Caco-2 (cell line): ENCODE data around the gene PPP1R15B. TPM values are rescaled to one million over a fixed set of nuclear protein-coding genes. Genes with fewer than 3 reads are reported as not detected.
A peak's percentile ranks its signal among the peaks of the same experiment; 100 is the strongest.

Experiments
- BruUV-seq: library from RNA; stranded (reverse); fragments of 400-500 nt; replicated peaks from 2 replicates; lab custom pipeline; 2021; lab: Mats Ljungman, UMichigan
- CTCF ChIA-PET: fragments of 300-600 bp; sonication (Branson Sonifier 250); formaldehyde crosslinking; loops from one replicate; lab custom pipeline; 2022; ENCODE audit warnings: antibody characterized with exemption; lab: Charles Lee
- POLR2A ChIA-PET: fragments of 300-600 bp; sonication (Branson Sonifier 250); formaldehyde crosslinking; loops from one replicate; lab custom pipeline; 2022; ENCODE audit warnings: antibody characterized with exemption; lab: Charles Lee
- DNase-seq, 2 experiments: peaks; one replicate each; pipeline versions ENCODE4 v3.0.0 to v3.0.0-alpha.2; 2020 to 2022
- H3K27me3 ChIP-seq: replicated peaks from 2 replicates; pipeline ENCODE4 v1.6.0; 2011; ENCODE audit warnings: low read length; ENCODE audit not compliant: control insufficient read depth, insufficient read depth
- H3K36me3 ChIP-seq: 2 replicates; pipeline ENCODE4 v1.5.1; 2011; ENCODE audit warnings: low read length; ENCODE audit not compliant: control insufficient read depth, insufficient read depth
- H3K4me1 ChIP-seq: fragments of 250-450 bp; sonication (Bioruptor Pico); 2 replicates; pipeline ENCODE4 v1.5.1; 2020; ENCODE audit warnings: mild to moderate bottlenecking
- H3K4me3 ChIP-seq: 2 replicates; pipeline ENCODE4 v1.5.1; 2011; ENCODE audit warnings: low read depth, mild to moderate bottlenecking, control low read depth, low read length
- H3K9me3 ChIP-seq: fragments of 250-450 bp; sonication (Bioruptor Pico); 2 replicates; pipeline ENCODE4 v1.5.1; 2020; ENCODE audit warnings: mild to moderate bottlenecking, moderate library complexity
- H3K27ac Mint-ChIP-seq: one replicate; pipeline ENCODE4 v1.8.0; 2022; ENCODE audit warnings: mixed read lengths; ENCODE audit not compliant: unreplicated experiment
- H3K27me3 Mint-ChIP-seq: one replicate; pipeline ENCODE4 v1.8.0; 2022; ENCODE audit warnings: mixed read lengths; ENCODE audit not compliant: insufficient read depth, unreplicated experiment
- H3K36me3 Mint-ChIP-seq: one replicate; pipeline ENCODE4 v1.8.0; 2022; ENCODE audit warnings: mild to moderate bottlenecking, mixed read lengths; ENCODE audit not compliant: insufficient read depth, unreplicated experiment
- H3K4me1 Mint-ChIP-seq: one replicate; pipeline ENCODE4 v1.8.0; 2022; ENCODE audit warnings: low read depth, mixed read lengths; ENCODE audit not compliant: unreplicated experiment
- H3K4me3 Mint-ChIP-seq: one replicate; pipeline ENCODE4 v1.8.0; 2022; ENCODE audit warnings: mild to moderate bottlenecking, moderate library complexity, mixed read lengths; ENCODE audit not compliant: unreplicated experiment
- H3K9me3 Mint-ChIP-seq: one replicate; pipeline ENCODE4 v1.8.0; 2022; ENCODE audit warnings: mixed read lengths; ENCODE audit not compliant: unreplicated experiment
- CTCF ChIP-seq, 2 experiments: fragments of 200-600 bp in 1 of 2; IDR thresholded peaks; 1 replicate in 1 of 2; 2 replicates in 1 of 2; pipeline versions ENCODE4 v1.5.1 to v1.8.0; 2011 to 2022; ENCODE audit warnings: antibody characterized with exemption in 1 of 2, control low read depth in 1 of 2, inconsistent platforms in 1 of 2, low read depth in 1 of 2, low read length in 1 of 2, mild to moderate bottlenecking in 1 of 2, moderate library complexity in 1 of 2; ENCODE audit not compliant: insufficient read depth in 1 of 2, severe bottlenecking in 1 of 2, unreplicated experiment in 1 of 2
- intact Hi-C: fragments of 100-400 bp; cut with micrococcal nuclease; formaldehyde crosslinking; loops from one replicate; pipeline ENCODE4 v1.10.0; 2022; ENCODE audit not compliant: unreplicated experiment
- total RNA-seq: library from RNA; stranded (reverse); gene quantifications from 2 replicates; pipeline ENCODE4 v1.2.3, GENCODE V29; 2022

The PPP1R15B gene
- total RNA-seq, 1 experiment from 2014 or later, result 48.4 TPM

DNA sequence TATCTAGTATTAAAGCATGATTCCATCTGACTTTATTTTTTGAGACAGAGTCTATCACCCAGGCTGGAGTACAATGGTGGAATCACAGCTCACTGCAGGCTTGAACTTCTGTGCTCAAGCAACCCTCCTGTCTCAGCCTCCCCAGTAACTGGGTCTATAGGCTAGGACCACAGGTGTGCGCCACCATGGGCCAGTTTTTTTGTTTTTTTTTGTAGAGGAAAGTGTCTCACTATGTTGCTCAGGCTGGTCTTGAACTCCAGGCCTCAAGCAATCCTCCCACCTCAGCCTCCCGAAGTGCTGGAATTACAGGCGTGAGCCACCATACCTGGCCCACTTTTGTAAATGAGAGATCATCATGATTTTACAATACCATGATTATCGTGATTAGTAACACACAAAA lies 9.2 kb downstream of the PPP1R15B start:
- Mint-ChIP-seq H3K27me3 (no peaks in the 10 kb centered on the region), H3K4me3 (no peak overlapping the region), H3K36me3 (peaks cover 76% of the 10 kb centered on the region), H3K27ac (no peak overlapping the region), H3K4me1 (peaks cover 10% of the 10 kb centered on the region), H3K9me3 (no peaks in the 10 kb centered on the region)
- intact Hi-C loops, result no loop called here
- Histone ChIP-seq H3K27me3 (no peaks in the 10 kb centered on the region), H3K9me3 (no peaks in the 10 kb centered on the region), H3K4me1 (peaks cover 4% of the 10 kb centered on the region; the same call in 1 of the 2 replicates), H3K4me3 (no peak overlapping the region), H3K36me3 (no peaks in the 10 kb centered on the region; the same call in 1 of the 2 replicates)
- no peak for TF ChIP-seq CTCF (IDR thresholded peaks at IDR 0.05; ENCODE audit: insufficient read depth in 1 of 2, low read depth in 1 of 2, low read length in 1 of 2, severe bottlenecking in 1 of 2, unreplicated experiment in 1 of 2)
- DNase-seq, result no peak
- ChIA-PET CTCF (no interaction called here), POLR2A (no interaction called here)
- no TSS peak for BruUV-seq

DNA sequence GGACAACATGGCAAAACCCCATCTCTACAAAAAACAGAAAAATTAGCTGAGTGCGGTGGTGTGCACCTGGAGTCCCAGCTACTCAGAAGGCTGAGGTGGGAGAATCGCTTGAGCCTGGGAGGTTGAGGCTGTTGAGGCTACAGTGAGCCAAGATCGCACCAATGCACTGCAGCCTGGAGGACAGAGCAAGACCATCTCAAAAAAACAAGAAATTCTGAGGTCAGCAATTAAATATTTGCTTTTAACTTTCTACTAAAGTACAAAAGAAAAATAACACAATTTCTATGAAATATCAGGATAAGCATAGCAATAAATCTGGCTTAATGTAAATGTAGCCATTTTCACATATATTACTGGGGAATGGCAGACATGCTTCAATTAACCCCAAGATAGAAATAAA lies 9.9 kb downstream of the PPP1R15B start:
- TF ChIP-seq CTCF (IDR thresholded peaks at IDR 0.05; ENCODE audit: insufficient read depth in 1 of 2, low read depth in 1 of 2, low read length in 1 of 2, severe bottlenecking in 1 of 2, unreplicated experiment in 1 of 2), result no peak
- intact Hi-C loops, result no loop called here
- no peak overlapping the region for H3K27ac Mint-ChIP-seq
- Histone ChIP-seq H3K4me3 (no peak overlapping the region), H3K27me3 (no peaks in the 10 kb centered on the region), H3K4me1 (no peaks in the 10 kb centered on the region; the same call in 1 of the 2 replicates), H3K9me3 (no peaks in the 10 kb centered on the region), H3K36me3 (no peaks in the 10 kb centered on the region; the same call in 1 of the 2 replicates)
- H3K27me3 Mint-ChIP-seq, result no peaks in the 10 kb centered on the region
- peaks cover 10% of the 10 kb centered on the region for H3K4me1 Mint-ChIP-seq
- H3K4me3 Mint-ChIP-seq, result no peak overlapping the region
- peaks cover 69% of the 10 kb centered on the region for H3K36me3 Mint-ChIP-seq
- no peak for DNase-seq
- ChIA-PET POLR2A (no interaction called here), CTCF (no interaction called here)
- H3K9me3 Mint-ChIP-seq, result no peaks in the 10 kb centered on the region
- no TSS peak for BruUV-seq

DNA sequence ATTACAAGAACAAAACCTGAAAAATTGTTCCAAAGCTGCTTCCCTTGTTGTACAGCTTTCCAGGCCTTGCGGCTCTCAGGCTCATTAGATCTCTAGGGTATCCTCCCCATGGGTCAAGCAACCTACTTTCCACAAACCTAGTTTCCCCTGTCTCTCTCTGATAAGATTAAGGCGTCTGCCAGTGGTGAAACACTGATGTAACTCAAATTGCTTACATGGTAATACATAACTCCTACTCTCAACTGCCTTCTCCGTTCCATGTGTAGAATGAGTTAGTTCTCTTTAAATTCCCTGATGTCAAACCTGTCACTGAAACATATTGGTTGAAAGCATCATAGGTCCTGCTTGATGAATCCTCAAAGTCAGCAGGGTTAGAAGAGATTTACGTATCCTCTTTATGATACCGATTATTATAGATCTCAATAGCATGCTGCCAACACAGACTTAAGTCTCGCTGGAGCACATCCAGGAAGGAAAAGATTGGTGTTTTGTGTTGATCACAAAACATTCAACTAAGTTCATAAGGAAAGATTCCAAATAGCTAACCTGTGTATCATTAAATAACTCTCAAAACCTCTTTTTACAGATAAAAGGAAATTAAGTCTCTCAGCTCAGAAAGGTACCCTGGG lies 10.6 kb downstream of the PPP1R15B start:
- no peaks in the 10 kb centered on the region for H3K27me3 Mint-ChIP-seq
- no peaks in the 10 kb centered on the region for H3K27me3 ChIP-seq
- H3K36me3 Mint-ChIP-seq, result peaks cover 66% of the 10 kb centered on the region
- no peaks in the 10 kb centered on the region for H3K9me3 ChIP-seq
- H3K36me3 ChIP-seq, result no peaks in the 10 kb centered on the region; the same call in 1 of the 2 replicates
- TF ChIP-seq CTCF (IDR thresholded peaks at IDR 0.05; ENCODE audit: insufficient read depth in 1 of 2, low read depth in 1 of 2, low read length in 1 of 2, severe bottlenecking in 1 of 2, unreplicated experiment in 1 of 2), result no peak
- peaks cover 10% of the 10 kb centered on the region for H3K4me1 Mint-ChIP-seq
- no peak overlapping the region for H3K4me3 ChIP-seq
- no peak for DNase-seq
- no peak overlapping the region for H3K4me3 Mint-ChIP-seq
- peak overlapping the region; percentile 39 for H3K27ac Mint-ChIP-seq
- no peaks in the 10 kb centered on the region for H3K9me3 Mint-ChIP-seq
- ChIA-PET CTCF (interaction anchor here (0.6 kb wide), 1 partner anchor 21 kb away, joined by 3 read pairs; no protein-coding TSS in a partner anchor), POLR2A (no interaction called here)
- intact Hi-C loops, result no loop called here
- H3K4me1 ChIP-seq, result no peaks in the 10 kb centered on the region; the same call in 1 of the 2 replicates
- BruUV-seq, result no TSS peak
